NT2/D1 (cell line): Measurements from ENCODE around the gene SAMD14.

ENCODE experiments used
- DNase-seq: peaks from one replicate; pipeline ENCODE4 v3.0.0-alpha.2; 2011; ENCODE audit warnings: low read depth, low spot score
- H3K27me3 ChIP-seq: 2 replicates; pipeline ENCODE4 v1.6.0; 2011; ENCODE audit warnings: mild to moderate bottlenecking; ENCODE audit not compliant: insufficient read length, insufficient read depth
- H3K36me3 ChIP-seq: 2 replicates; pipeline ENCODE4 v1.6.1; 2011; ENCODE audit warnings: mild to moderate bottlenecking, low read length, mixed read lengths; ENCODE audit not compliant: insufficient read depth, insufficient read length
- H3K4me1 ChIP-seq: 2 replicates; pipeline ENCODE4 v1.5.1; 2011; ENCODE audit not compliant: insufficient read depth, insufficient read length
- H3K4me3 ChIP-seq: 2 replicates; pipeline ENCODE4 v1.5.1; 2011; ENCODE audit warnings: low read depth; ENCODE audit not compliant: insufficient read length
- H3K9ac ChIP-seq: 2 replicates; pipeline ENCODE4 v1.6.0; 2011; ENCODE audit warnings: low read depth; ENCODE audit not compliant: insufficient read length
- H3K9me3 ChIP-seq: 2 replicates; pipeline ENCODE4 v1.5.1; 2011; ENCODE audit warnings: mild to moderate bottlenecking, low read length; ENCODE audit not compliant: insufficient read depth
- SUZ12 ChIP-seq: IDR thresholded peaks from 2 replicates; pipeline ENCODE4 v1.6.1; 2011; ENCODE audit not compliant: insufficient read length, insufficient read depth; ENCODE audit errors: extremely low read depth
- YY1 ChIP-seq: IDR thresholded peaks from 2 replicates; pipeline ENCODE4 v1.6.1; 2011; ENCODE audit not compliant: insufficient read length, insufficient read depth
- ZNF274 ChIP-seq: IDR thresholded peaks from 2 replicates; pipeline ENCODE4 v1.6.1; 2011; ENCODE audit warnings: mild to moderate bottlenecking, low read depth, low read length

SAMD14 gene

GRCh38 chr17:50079334-50080095 lies 50.4 kb downstream of the SAMD14 start:
- Histone ChIP-seq H3K9ac (no peak overlapping the region), H3K36me3 (peaks cover 66% of the 10 kb centered on the region), H3K4me3 (no peak overlapping the region), H3K9me3 (no peaks in the 10 kb centered on the region), H3K4me1 (no peaks in the 10 kb centered on the region), H3K27me3 (no peaks in the 10 kb centered on the region)
- DNase-seq: no peak
- TF ChIP-seq SUZ12 (no peak), YY1 (no peak), ZNF274 (no peak)

- Histone ChIP-seq H3K36me3 (peaks cover 77% of the 10 kb centered on the region), H3K9ac (no peak overlapping the region), H3K27me3 (no peaks in the 10 kb centered on the region), H3K4me3 (no peak overlapping the region), H3K9me3 (no peaks in the 10 kb centered on the region), H3K4me1 (no peaks in the 10 kb centered on the region)
- no peak for DNase-seq
- no peak for TF ChIP-seq YY1
- TF ChIP-seq SUZ12: no peak
- TF ChIP-seq ZNF274: no peak
Observed at GRCh38 chr17:50078430-50078829, 51.5 kb downstream of the SAMD14 start.

- H3K36me3 ChIP-seq: peaks cover 88% of the 10 kb centered on the region
- no peak for TF ChIP-seq SUZ12
- TF ChIP-seq YY1: no peak
- no peak for TF ChIP-seq ZNF274
Observed at GRCh38 chr17:50076591-50077235, 53.2 kb downstream of the SAMD14 start.

GRCh38 chr17:50076221-50076590 lies 53.8 kb downstream of the SAMD14 start:
- Histone ChIP-seq H3K4me1 (no peaks in the 10 kb centered on the region), H3K9me3 (peaks cover 9% of the 10 kb centered on the region; the same call in 1 of the 2 replicates), H3K9ac (no peak overlapping the region), H3K36me3 (peaks cover 88% of the 10 kb centered on the region), H3K27me3 (no peaks in the 10 kb centered on the region), H3K4me3 (no peak overlapping the region)
- TF ChIP-seq SUZ12: no peak
- no peak for TF ChIP-seq ZNF274
- TF ChIP-seq YY1: no peak
- no peak for DNase-seq

More at GRCh38 chr17:50076591-50077235, 53.2 kb downstream of the SAMD14 start:
- DNase-seq: no peak
- peaks cover 4% of the 10 kb centered on the region; the same call in 1 of the 2 replicates for H3K9me3 ChIP-seq
- no peaks in the 10 kb centered on the region for H3K4me1 ChIP-seq
- no peak overlapping the region for H3K4me3 ChIP-seq
- H3K9ac ChIP-seq: no peak overlapping the region
- H3K27me3 ChIP-seq: no peaks in the 10 kb centered on the region

- no peak for DNase-seq
- H3K9me3 ChIP-seq: peaks cover 14% of the 10 kb centered on the region; the same call in 1 of the 2 replicates
- H3K27me3 ChIP-seq: no peaks in the 10 kb centered on the region
- H3K4me1 ChIP-seq: no peaks in the 10 kb centered on the region
- H3K36me3 ChIP-seq: peaks cover 88% of the 10 kb centered on the region
- no peak overlapping the region for H3K4me3 ChIP-seq
- TF ChIP-seq ZNF274 (no peak), YY1 (no peak), SUZ12 (no peak)
- no peak overlapping the region for H3K9ac ChIP-seq
Observed at GRCh38 chr17:50075446-50076032, 54.4 kb downstream of the SAMD14 start.

GRCh38 chr17:50074227-50074626 lies 55.7 kb downstream of the SAMD14 start:
- DNase-seq: no peak
- Histone ChIP-seq H3K36me3 (peaks cover 81% of the 10 kb centered on the region), H3K27me3 (no peaks in the 10 kb centered on the region), H3K4me3 (no peak overlapping the region), H3K4me1 (no peaks in the 10 kb centered on the region), H3K9me3 (peaks cover 14% of the 10 kb centered on the region; the same call in 1 of the 2 replicates), H3K9ac (no peak overlapping the region)
- no peak for TF ChIP-seq YY1
- no peak for TF ChIP-seq SUZ12
- TF ChIP-seq ZNF274: no peak

GRCh38 chr17:50072925-50073324 lies 57.0 kb downstream of the SAMD14 start:
- no peak for DNase-seq
- Histone ChIP-seq H3K4me3 (no peak overlapping the region), H3K9me3 (peaks cover 14% of the 10 kb centered on the region; the same call in 1 of the 2 replicates), H3K4me1 (no peaks in the 10 kb centered on the region), H3K9ac (no peak overlapping the region), H3K27me3 (no peaks in the 10 kb centered on the region), H3K36me3 (peaks cover 74% of the 10 kb centered on the region)
- TF ChIP-seq YY1 (no peak), SUZ12 (no peak), ZNF274 (no peak)
